Psoas muscle (tissue), 8 donors: ENCODE results near the gene MX2. TPM values are rescaled to one million over a fixed set of nuclear protein-coding genes. Genes with fewer than 3 reads are reported as not detected.

ENCODE experiments used
- ATAC-seq, 4 donors: fragments of 200-7000 bp; cut with Tn5 transposase; one replicate each; pipeline ENCODE4 v1.9.1; 2020; ENCODE audit warnings: moderate library complexity in 3 of 4, mild to moderate bottlenecking in 2 of 4
- DNase-seq, 2 donors: peaks; one replicate each; pipeline ENCODE4 v3.0.0-alpha.2; 2020
- H3K27ac ChIP-seq: fragments of 200-600 bp; one replicate; pipeline ENCODE4 v1.8.0; 2022
- H3K27me3 ChIP-seq, 3 donors: fragments of 200-600 bp in 1 of 3; one replicate each; pipeline versions ENCODE4 v1.6.1 to v1.8.0; 2013 to 2022; ENCODE audit warnings: low read length in 2 of 3, mild to moderate bottlenecking in 2 of 3, moderate library complexity in 1 of 3; ENCODE audit not compliant: insufficient read depth in 3 of 3
- H3K36me3 ChIP-seq, 2 donors: fragments of 200-600 bp in 1 of 2; one replicate each; pipeline versions ENCODE4 v1.6.1 to v1.8.0; 2013 to 2022; ENCODE audit warnings: low read depth in 1 of 2, mild to moderate bottlenecking in 1 of 2, moderate library complexity in 1 of 2; ENCODE audit not compliant: insufficient read depth in 1 of 2
- H3K4me1 ChIP-seq: fragments of 200-600 bp; one replicate; pipeline ENCODE4 v1.8.0; 2022
- H3K4me3 ChIP-seq: fragments of 200-600 bp; one replicate; pipeline ENCODE4 v1.8.0; 2022; ENCODE audit warnings: mild to moderate bottlenecking
- H3K9me3 ChIP-seq: fragments of 200-600 bp; one replicate; pipeline ENCODE4 v1.8.0; 2022
- WGBS, 3 donors: extraction: QIAGEN DNeasy Blood & Tissue Kit; methylation state at CpG; one replicate each; pipeline versions ENCODE4 v1.1.6 to v1.1.7; 2013; 5-methylcytosine and 5-hydroxymethylcytosine counted together
- intact Hi-C, 2 donors: fragments of 100-400 bp; cut with DNase I; formaldehyde crosslinking; loops; one replicate each; pipeline versions ENCODE4 v1.11.0 to v1.14.2; 2022
- polyA plus RNA-seq, 3 donors: library from polyadenylated mRNA; stranded (reverse); fragments of 200-250 nt; gene quantifications; one replicate each; pipeline ENCODE4 v1.2.3, GENCODE V29; 2013
- total RNA-seq, 4 donors: library from RNA; stranded (reverse); fragmentation: NEBNext Ultra II Directional in 2 of 4; extraction: Animal tissue kit (Norgen Biotek cat#: 25700) in 2 of 4; gene quantifications; one replicate each; pipeline versions ENCODE4 v1.2.1 to v1.2.4, GENCODE V29; 2021 to 2023
- TF ChIP-seq, protein P1 (sequence below): fragments of 200-600 bp; IDR thresholded peaks from one replicate; pipeline ENCODE4 v1.8.0; 2022; ENCODE audit warnings: antibody characterized with exemption
- donor health status: healthy with polysubstance abuse.
- donor health status: DM: no; HTN: no; CAD: no; lungs with moderate emphysema.
- donor health status: Bipolar disorder and iron deficiency.
- donor health status: healthy.
- donor health status: DM: yes; HTN: yes; CAD: no.
- donor health status: DM: no; HTN: no; CAD: no.
- donor health status: DM: no; HTN: no; CAD: no.
- donor health status: DM: yes; HTN: yes; CAD: no.

MX2 gene
- total and polyA plus RNA-seq, 7 donors = 1.2 to 3.6 (median 2.7) TPM

DNA sequence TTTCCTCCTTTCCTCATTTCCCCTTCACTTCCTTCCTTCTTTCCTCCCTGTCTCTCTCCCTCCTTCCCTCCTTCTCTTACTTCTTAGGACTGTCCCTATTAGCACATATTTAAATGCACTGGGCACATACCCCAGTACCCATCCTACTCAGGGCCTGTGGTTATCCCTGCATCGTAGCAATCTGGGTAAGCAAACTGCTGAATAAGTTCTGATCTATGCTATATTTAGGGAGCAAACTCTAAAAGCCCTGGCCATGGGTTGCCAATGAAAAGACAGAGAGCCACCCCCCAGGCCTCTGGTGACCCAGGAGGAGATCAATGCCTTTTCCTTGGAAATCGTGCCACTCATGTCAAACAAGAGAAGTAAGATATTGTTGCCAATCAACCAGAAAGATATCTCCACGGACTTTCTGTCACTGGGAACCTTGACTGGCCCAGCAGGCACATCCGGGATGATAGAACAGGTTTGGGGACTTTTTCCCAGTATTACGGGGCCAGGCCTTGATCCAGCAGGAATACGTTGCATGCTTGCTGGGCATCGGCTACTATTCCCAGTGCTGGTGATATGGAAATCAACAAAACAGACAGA is 39.8 kb upstream of the MX2 start:
- H3K4me3 ChIP-seq = no peak overlapping the region
- no peaks in the 10 kb centered on the region for H3K36me3 ChIP-seq
- ATAC-seq (no peak), DNase-seq (no peak)
- H3K27ac ChIP-seq = no peak overlapping the region
- TF ChIP-seq, protein P1, sequence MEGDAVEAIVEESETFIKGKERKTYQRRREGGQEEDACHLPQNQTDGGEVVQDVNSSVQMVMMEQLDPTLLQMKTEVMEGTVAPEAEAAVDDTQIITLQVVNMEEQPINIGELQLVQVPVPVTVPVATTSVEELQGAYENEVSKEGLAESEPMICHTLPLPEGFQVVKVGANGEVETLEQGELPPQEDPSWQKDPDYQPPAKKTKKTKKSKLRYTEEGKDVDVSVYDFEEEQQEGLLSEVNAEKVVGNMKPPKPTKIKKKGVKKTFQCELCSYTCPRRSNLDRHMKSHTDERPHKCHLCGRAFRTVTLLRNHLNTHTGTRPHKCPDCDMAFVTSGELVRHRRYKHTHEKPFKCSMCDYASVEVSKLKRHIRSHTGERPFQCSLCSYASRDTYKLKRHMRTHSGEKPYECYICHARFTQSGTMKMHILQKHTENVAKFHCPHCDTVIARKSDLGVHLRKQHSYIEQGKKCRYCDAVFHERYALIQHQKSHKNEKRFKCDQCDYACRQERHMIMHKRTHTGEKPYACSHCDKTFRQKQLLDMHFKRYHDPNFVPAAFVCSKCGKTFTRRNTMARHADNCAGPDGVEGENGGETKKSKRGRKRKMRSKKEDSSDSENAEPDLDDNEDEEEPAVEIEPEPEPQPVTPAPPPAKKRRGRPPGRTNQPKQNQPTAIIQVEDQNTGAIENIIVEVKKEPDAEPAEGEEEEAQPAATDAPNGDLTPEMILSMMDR = no peak
- H3K27me3 ChIP-seq = peaks cover 0 to 25% (median 8%) of the 10 kb centered on the region in 3 donors
- intact Hi-C loops = no loop called here
- 85 to 86% (median 85%) methylated on average over 7 of the region's 7 CpGs for WGBS, 3 donors
- no peaks in the 10 kb centered on the region for H3K9me3 ChIP-seq
- no peaks in the 10 kb centered on the region for H3K4me1 ChIP-seq

DNA sequence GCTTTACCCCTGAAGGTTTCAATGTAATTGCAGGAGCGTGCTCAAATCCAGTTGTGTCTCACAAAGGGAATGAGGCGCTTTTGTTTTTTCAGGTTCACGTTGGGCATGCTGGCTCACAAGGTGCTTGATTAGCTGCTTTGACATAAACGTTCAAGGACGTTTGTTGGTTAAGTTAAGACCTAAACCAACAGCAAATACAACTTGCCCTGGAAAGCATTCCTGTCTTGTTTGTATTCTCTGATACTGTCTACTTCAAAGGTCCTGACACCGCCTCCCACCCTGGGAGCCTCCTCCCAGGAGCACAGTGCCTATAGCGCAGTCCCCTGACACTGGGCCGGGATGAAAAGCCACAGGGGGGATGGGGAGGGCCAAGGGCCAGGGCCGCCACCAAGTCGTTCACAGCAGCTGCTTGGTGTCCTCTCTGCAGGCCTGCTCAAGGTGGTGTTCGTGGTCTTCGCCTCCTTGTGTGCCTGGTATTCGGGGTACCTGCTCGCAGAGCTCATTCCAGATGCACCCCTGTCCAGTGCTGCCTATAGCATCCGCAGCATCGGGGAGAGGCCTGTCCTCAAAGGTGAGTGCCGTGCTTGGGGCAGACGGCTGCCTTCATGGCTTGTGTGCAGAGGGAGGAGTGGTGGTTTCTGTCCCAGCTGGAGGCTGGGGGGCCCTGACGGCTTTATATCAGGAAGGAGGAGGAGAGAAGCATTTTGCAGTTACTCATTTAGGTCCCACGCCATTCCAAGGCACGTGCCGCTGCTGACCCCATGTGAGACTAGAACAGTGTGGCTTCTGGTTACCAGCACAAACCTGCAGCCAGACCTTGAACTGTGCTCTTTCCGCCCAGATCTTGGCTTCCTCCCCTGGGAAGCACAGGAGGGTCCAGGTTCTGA is 39.1 kb upstream of the MX2 start:
- TF ChIP-seq, protein P1 = no peak
- no peak for DNase-seq
- Histone ChIP-seq H3K9me3 (no peaks in the 10 kb centered on the region), H3K27ac (no peak overlapping the region), H3K27me3 (peaks cover 0 to 18% (median 4%) of the 10 kb centered on the region in 3 donors), H3K36me3 (no peaks in the 10 kb centered on the region), H3K4me1 (no peaks in the 10 kb centered on the region), H3K4me3 (no peak overlapping the region)
- no peak for ATAC-seq
- intact Hi-C loops = no loop called here
- WGBS, 3 donors = 74 to 80% (median 77%) methylated on average over 23 of the region's 23 CpGs

DNA sequence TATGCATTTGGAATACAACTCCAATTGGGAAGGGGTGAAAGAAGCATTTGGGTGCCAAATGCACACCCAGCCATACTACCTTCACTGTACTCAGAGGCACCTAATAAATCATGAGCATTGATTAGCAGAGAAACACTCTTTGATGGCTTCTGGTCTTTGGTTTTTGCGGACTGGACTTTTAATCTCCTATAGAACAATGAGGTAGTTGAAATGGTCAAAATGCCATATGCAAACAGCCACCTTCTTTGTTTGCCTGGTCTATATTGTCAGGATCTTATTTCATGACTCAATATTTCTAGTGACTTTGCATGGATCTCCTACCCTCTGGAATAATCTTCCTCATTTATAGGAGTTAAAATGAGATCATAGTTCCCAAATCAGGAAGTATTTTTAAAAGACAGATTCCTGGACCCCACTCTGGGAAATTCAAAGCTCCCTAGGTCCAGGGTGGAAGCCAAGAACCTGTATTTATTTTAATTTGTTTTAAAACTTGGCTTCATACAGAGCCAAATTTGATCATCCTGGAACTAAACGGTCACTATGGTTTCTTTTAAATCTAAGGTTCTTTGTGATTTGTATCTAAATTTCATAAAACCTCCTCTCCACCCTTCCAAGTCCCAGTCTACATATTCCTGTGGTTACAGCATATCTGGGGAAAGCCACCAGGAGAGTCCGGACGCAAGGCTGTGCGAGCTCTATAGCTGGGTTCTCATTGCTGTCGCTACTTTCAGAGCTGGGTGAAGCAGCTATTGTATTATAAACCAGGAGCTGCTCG is 36.5 kb upstream of the MX2 start:
- H3K27ac ChIP-seq = no peak overlapping the region
- no peak overlapping the region for H3K4me3 ChIP-seq
- no peak for DNase-seq
- no peak for ATAC-seq
- H3K9me3 ChIP-seq = no peaks in the 10 kb centered on the region
- WGBS, 3 donors = 74 to 82% (median 74%) methylated on average over 7 of the region's 7 CpGs
- peaks cover 0 to 6% (median 0%) of the 10 kb centered on the region in 3 donors for H3K27me3 ChIP-seq
- no peaks in the 10 kb centered on the region for H3K4me1 ChIP-seq
- no peaks in the 10 kb centered on the region for H3K36me3 ChIP-seq
- intact Hi-C loops = no loop called here
- TF ChIP-seq, protein P1 = no peak

DNA sequence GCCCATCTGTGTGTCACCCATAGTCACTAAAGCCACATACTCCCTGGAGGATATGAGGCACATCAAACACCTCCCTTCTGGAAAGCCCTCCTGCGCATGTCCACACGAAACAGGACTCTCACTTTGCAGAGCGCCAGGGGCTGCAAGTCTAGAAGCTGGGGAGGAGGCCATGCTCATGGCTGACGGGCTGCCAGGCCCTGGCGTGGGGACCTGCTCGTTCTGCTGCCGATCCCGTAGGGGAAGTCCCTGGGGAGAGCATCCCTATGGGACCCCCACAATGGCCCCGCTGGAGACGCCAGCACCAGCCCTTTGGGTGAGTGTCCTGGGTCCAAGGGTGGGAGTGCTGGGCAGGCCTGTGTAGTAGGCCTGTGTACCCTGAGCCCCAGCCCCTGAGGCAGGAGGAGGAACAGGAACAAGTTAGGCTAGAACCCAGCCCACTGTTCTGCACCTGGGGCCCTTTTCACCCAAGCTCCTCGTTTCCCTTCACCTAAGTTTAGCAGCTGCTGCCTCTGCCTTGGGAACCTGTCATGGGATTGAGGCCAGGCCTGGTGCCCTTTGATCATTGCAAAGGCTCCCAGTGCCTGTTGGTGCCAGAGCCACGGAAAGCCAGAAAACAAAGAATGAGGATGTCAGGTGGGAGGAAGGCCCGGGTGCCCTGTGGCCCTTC is 35.3 kb upstream of the MX2 start:
- intact Hi-C loops = no loop called here
- H3K27me3 ChIP-seq = peaks cover 0 to 4% (median 0%) of the 10 kb centered on the region in 3 donors
- no peak overlapping the region for H3K27ac ChIP-seq
- TF ChIP-seq, protein P1 = no peak
- H3K4me1 ChIP-seq = no peaks in the 10 kb centered on the region
- H3K36me3 ChIP-seq = no peaks in the 10 kb centered on the region
- no peaks in the 10 kb centered on the region for H3K9me3 ChIP-seq
- no peak overlapping the region for H3K4me3 ChIP-seq
- DNase-seq (no peak), ATAC-seq (no peak)
- 80 to 85% (median 80%) methylated on average over 13 of the region's 13 CpGs for WGBS, 3 donors
